ENCODE measurements around the gene TMA7B. TPM values are rescaled to one million over a fixed set of nuclear protein-coding genes. Genes with fewer than 3 reads are reported as not detected.
A peak's percentile ranks its signal among the peaks of the same experiment; 100 is the strongest.
"Not testable (repeated sequence)": the region's sequence is repeated elsewhere in the genome, so short reads cannot be mapped to it uniquely, and the experiment has no call there.

TMA7B gene
- total and polyA plus RNA-seq, 2 donors (not counting 1 experiment from before 2014, with no cell fraction given), result 0.85 to 1.4 TPM

DNA sequence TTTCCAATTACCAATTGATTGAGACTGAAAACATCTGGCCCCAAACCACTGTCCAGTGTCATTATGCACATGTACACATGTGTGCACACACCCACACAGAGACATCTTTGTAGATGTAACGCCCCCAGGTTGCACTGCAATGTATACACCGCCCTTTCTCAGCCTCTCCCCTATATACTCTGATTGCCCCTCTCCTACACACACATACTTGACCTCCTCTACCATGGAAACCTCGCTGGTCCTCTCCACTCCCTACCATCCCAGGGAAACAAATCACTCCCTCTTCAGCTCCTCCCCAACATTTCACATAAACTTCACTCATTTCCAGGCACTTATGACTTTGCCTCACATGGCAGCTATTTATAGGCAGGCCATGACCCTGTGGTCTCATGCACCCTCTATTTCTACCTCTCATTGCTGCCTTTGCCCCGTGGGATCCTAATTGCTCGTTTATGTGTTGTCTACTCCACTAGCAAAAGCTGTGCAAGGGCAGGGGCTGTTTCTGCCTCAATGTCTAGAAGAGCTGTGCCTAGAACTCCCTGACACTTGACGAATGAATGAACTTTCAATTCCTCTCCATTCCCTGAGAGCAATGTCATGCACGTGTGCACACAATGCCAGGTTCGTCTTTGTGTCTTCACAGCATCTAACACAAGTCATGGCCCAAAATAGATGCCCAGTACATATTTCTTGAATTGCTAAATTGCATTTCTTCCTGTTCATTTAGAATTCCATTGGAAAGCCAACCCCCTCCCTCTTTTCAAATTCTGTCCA lies 10.0 kb upstream of the TMA7B start:
- intact Hi-C loops (cut with micrococcal nuclease), result loop anchor here (5.0 kb wide), 1 partner anchor 72 kb away; no protein-coding TSS in a partner anchor

DNA sequence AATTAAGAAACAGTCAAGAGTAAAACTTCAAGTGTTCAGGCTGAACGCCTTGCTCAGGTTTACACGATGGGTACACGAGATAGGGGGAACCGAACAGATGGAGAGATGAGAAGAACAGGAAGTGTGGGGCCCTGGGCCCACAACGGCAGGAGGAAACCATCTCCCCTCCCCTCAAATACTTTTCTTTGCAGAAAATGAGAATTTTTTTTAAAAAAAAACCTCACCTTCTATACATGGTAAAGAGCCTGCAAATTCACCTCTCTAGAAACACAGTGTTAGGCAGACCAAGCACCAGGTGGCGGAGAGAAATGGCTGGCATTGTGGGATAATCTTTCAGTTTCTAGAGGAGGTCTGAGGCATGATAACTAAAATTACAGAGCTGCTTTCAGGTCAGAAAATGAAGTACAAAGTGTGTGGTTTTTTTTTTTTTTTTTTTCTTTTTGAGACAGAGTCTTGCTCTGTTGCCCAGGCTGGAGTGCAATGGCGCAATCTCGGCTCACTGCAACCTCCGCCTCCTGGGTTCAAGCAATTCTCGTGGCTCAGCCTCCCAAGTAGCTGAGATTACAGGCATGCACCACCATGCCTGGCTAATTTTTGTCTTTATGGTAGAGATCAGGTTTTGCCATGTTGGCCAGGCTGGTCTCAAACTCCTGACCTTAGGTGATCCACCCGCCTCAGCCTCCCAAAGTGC lies 8.4 kb upstream of the TMA7B start:
- intact Hi-C loops (cut with micrococcal nuclease), result loop anchor here (5.0 kb wide), 1 partner anchor 71 kb away; no protein-coding TSS in a partner anchor
- H3K4me1 Mint-ChIP-seq, result peaks cover 62% of the 10 kb centered on the region
- H3K79me2 ChIP-seq (ENCODE audit: control insufficient read depth, insufficient read depth, low read length), result peaks cover 18% of the 10 kb centered on the region
- not testable (repeated sequence) for H3K9me3 Mint-ChIP-seq (ENCODE audit: insufficient read depth); H3K27ac ChIP-seq (ENCODE audit: low read length in 2 of 2); H3K27me3 Mint-ChIP-seq; H3K27ac Mint-ChIP-seq; H3K9me3 ChIP-seq (ENCODE audit: control extremely low read depth in 1 of 3, control insufficient read depth in 2 of 3, insufficient read depth in 1 of 3, low read length in 2 of 3); H4K20me1 ChIP-seq (ENCODE audit: control insufficient read depth, insufficient read depth, low read length, poor library complexity, severe bottlenecking); H2AFZ ChIP-seq (ENCODE audit: insufficient read depth, low read depth, low read length, poor library complexity, severe bottlenecking); H3K27me3 ChIP-seq (replicated peaks in 1 of 4; ENCODE audit: control extremely low read depth in 1 of 4, control insufficient read depth in 3 of 4, insufficient read depth in 4 of 4, low read length in 3 of 4); ATAC-seq (ENCODE audit: low read depth); DNase-seq; H3K4me3 ChIP-seq (ENCODE audit: control extremely low read depth in 1 of 5, extremely low read depth in 1 of 5, insufficient read depth in 1 of 5, low read depth in 2 of 5, low read length in 4 of 5); H3K9ac ChIP-seq (ENCODE audit: low read length)
- ChIA-PET POLR2A (interaction anchor here (0.6 kb wide), 1 partner anchor 869 kb away, joined by 6 read pairs; no protein-coding TSS in a partner anchor), CTCF (interaction anchor here (1.7 to 1.9 kb wide), 2 partner anchors 10 to 74 kb away, joined by 4 to 8 read pairs; no protein-coding TSS in a partner anchor)
- 53% methylated on average over 5 of the region's 11 CpGs for WGBS (ENCODE audit: insufficient coverage)
- H3K36me3 ChIP-seq (replicated peaks in 1 of 2; ENCODE audit: control extremely low read depth in 1 of 2, control insufficient read depth in 1 of 2, extremely low read depth in 1 of 2, insufficient read depth in 2 of 2, low read length in 1 of 2), result peaks cover 0 to 12% of the 10 kb centered on the region in 2 experiments
- peaks cover 47 to 62% of the 10 kb centered on the region in 2 donors for H3K4me1 ChIP-seq (ENCODE audit: control insufficient read depth in 2 of 2, insufficient read depth in 2 of 2, low read length in 2 of 2)
- peak overlapping the region; percentile 44 for H3K4me3 Mint-ChIP-seq
- H3K4me2 ChIP-seq (replicated peaks; ENCODE audit: low read depth, low read length, poor library complexity, severe bottlenecking), result peak overlapping the region; percentile 41

More for the DNA sequence above, 10.0 kb upstream of the TMA7B start:
- Histone ChIP-seq H3K4me2 (replicated peaks; ENCODE audit: low read depth, low read length, poor library complexity, severe bottlenecking) (peak overlapping the region; percentile 41), H3K9ac (ENCODE audit: low read length) (no peak overlapping the region), H3K36me3 (replicated peaks in 1 of 2; ENCODE audit: control extremely low read depth in 1 of 2, control insufficient read depth in 1 of 2, extremely low read depth in 1 of 2, insufficient read depth in 2 of 2, low read length in 1 of 2) (peaks cover 0 to 9% of the 10 kb centered on the region in 2 experiments), H3K4me3 (ENCODE audit: control extremely low read depth in 1 of 5, extremely low read depth in 1 of 5, insufficient read depth in 1 of 5, low read depth in 2 of 5, low read length in 4 of 5) (no peak overlapping the region), H3K27ac (ENCODE audit: low read length in 2 of 2) (no peak overlapping the region), H3K9me3 (ENCODE audit: control extremely low read depth in 1 of 3, control insufficient read depth in 2 of 3, insufficient read depth in 1 of 3, low read length in 2 of 3) (no peaks in the 10 kb centered on the region), H3K79me2 (ENCODE audit: control insufficient read depth, insufficient read depth, low read length) (peaks cover 23% of the 10 kb centered on the region), H3K27me3 (replicated peaks in 1 of 4; ENCODE audit: control extremely low read depth in 1 of 4, control insufficient read depth in 3 of 4, insufficient read depth in 4 of 4, low read length in 3 of 4) (no peaks in the 10 kb centered on the region), H2AFZ (ENCODE audit: insufficient read depth, low read depth, low read length, poor library complexity, severe bottlenecking) (no peak overlapping the region), H3K4me1 (ENCODE audit: control insufficient read depth in 2 of 2, insufficient read depth in 2 of 2, low read length in 2 of 2) (peaks cover 55 to 66% of the 10 kb centered on the region in 2 donors), H4K20me1 (ENCODE audit: control insufficient read depth, insufficient read depth, low read length, poor library complexity, severe bottlenecking) (no peaks in the 10 kb centered on the region)
- POLR2A ChIA-PET, result no interaction called here
- H3K4me1 Mint-ChIP-seq, result peaks cover 67% of the 10 kb centered on the region
- ATAC-seq (ENCODE audit: low read depth) (peak; percentile 44), DNase-seq (peak; percentile 50)
- 34% methylated on average over 8 of the region's 8 CpGs for WGBS (ENCODE audit: insufficient coverage)
- H3K9me3 Mint-ChIP-seq (ENCODE audit: insufficient read depth), result no peaks in the 10 kb centered on the region
- H3K4me3 Mint-ChIP-seq, result peak overlapping the region; percentile 7
- TF ChIP-seq, protein P1, sequence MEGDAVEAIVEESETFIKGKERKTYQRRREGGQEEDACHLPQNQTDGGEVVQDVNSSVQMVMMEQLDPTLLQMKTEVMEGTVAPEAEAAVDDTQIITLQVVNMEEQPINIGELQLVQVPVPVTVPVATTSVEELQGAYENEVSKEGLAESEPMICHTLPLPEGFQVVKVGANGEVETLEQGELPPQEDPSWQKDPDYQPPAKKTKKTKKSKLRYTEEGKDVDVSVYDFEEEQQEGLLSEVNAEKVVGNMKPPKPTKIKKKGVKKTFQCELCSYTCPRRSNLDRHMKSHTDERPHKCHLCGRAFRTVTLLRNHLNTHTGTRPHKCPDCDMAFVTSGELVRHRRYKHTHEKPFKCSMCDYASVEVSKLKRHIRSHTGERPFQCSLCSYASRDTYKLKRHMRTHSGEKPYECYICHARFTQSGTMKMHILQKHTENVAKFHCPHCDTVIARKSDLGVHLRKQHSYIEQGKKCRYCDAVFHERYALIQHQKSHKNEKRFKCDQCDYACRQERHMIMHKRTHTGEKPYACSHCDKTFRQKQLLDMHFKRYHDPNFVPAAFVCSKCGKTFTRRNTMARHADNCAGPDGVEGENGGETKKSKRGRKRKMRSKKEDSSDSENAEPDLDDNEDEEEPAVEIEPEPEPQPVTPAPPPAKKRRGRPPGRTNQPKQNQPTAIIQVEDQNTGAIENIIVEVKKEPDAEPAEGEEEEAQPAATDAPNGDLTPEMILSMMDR (IDR thresholded peaks at IDR 0.05), result no peak
- no peak for TF ChIP-seq EZH2 (IDR thresholded peaks at IDR 0.05; ENCODE audit: borderline replicate concordance, insufficient read depth, low read depth, low read length, poor library complexity, severe bottlenecking)
- H3K27ac Mint-ChIP-seq, result peak overlapping the region; percentile 2
- CTCF ChIA-PET, result interaction anchor here (1.2 to 1.9 kb wide), 2 partner anchors 9 to 75 kb away, joined by 3 to 8 read pairs; no protein-coding TSS in a partner anchor
- no peaks in the 10 kb centered on the region for H3K27me3 Mint-ChIP-seq

All from B cell (primary cell).